K562 (cell line): ENCODE results near the gene TPO.

Experiments used
- FOSL1 ChIP-seq: fragments of 200-800 bp; sonication (Bioruptor generic); conservative IDR thresholded peaks from 2 replicates; pipeline ENCODE4 v1.6.1; 2016; ENCODE audit warnings: missing genetic modification characterization, missing compliant biosample characterization
- HINFP ChIP-seq: fragments of 450-650 bp; conservative IDR thresholded peaks from 2 replicates; pipeline ENCODE4 v1.6.1; 2016; ENCODE audit warnings: missing genetic modification characterization, low read depth, mild to moderate bottlenecking, control low read depth, missing compliant biosample characterization
- ID3 ChIP-seq, 2 experiments: fragments of 250-450 bp in 1 of 2; fragments of 450-650 bp in 1 of 2; sonication (Bioruptor Pico) in 1 of 2; IDR thresholded peaks; 2 replicates each; pipeline versions ENCODE4 v1.6.1 to v1.8.0; 2016 to 2021; ENCODE audit warnings: mild to moderate bottlenecking in 2 of 2, moderate library complexity in 2 of 2, missing compliant biosample characterization in 1 of 2, missing genetic modification characterization in 1 of 2
- REST ChIP-seq, 2 experiments: fragments of 450-650 bp; formaldehyde crosslinking in 1 of 2; IDR thresholded peaks; 2 replicates each; pipeline versions ENCODE4 v1.4.0 to v1.6.1; 2014 to 2020; ENCODE audit warnings: mild to moderate bottlenecking in 2 of 2, borderline replicate concordance in 1 of 2, low read depth in 1 of 2
- RFX5 ChIP-seq: IDR thresholded peaks from 2 replicates; pipeline ENCODE4 v1.6.1; 2011; ENCODE audit warnings: low read depth, mild to moderate bottlenecking, improper control_type of control experiment, low read length
- ZNF512 ChIP-seq: IDR thresholded peaks from 2 replicates; pipeline ENCODE4 v1.6.1; 2016; ENCODE audit warnings: missing genetic modification characterization, missing compliant biosample characterization
- ZNF561 ChIP-seq: fragments of 450-650 bp; formaldehyde crosslinking; conservative IDR thresholded peaks from 2 replicates; pipeline ENCODE4 v1.4.0; 2020; ENCODE audit warnings: mild to moderate bottlenecking, moderate library complexity
- TF ChIP-seq, protein P1 (sequence below), 3 experiments: IDR thresholded peaks in 2 of 3; conservative IDR thresholded peaks in 1 of 3; 2 replicates each; pipeline ENCODE4 v1.5.1; 2011 to 2012; ENCODE audit warnings: low read length in 3 of 3, mild to moderate bottlenecking in 3 of 3, control low read depth in 2 of 3, improper control_type of control experiment in 1 of 3, inconsistent platforms in 1 of 3, low read depth in 1 of 3, mixed read lengths in 1 of 3, moderate library complexity in 1 of 3; ENCODE audit not compliant: insufficient read depth in 2 of 3
- TF ChIP-seq, protein P2 (sequence below), 2 experiments: fragments of 450-650 bp; conservative IDR thresholded peaks; 2 replicates each; pipeline ENCODE4 v1.6.1; 2017; ENCODE audit warnings: mild to moderate bottlenecking in 2 of 2, moderate library complexity in 2 of 2

DNA sequence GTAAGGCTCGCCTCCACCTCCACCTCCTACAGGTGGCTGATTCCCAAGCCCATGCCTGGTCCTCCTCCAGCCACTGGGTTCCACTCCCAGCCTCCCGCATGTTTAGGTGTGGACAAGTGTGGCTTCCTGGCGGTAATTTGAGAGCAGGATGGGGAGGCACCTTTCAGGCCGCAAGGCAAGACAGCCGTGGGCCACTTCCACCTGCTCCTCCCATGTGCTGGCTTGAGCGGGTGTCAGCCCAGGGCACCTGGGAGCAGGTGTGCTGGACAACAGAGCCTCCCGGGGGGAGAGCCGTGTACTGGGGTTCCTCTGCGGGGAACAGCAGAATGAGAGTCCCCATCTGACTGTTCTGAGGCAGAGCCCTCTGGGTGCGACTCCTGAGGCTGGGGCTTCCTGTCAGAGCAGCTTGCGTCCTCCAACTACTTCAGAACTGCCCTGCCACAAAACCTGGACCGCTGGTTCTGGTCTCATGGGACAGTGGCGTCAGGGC lies 83.9 kb downstream of the TPO start:
- no peak for TF ChIP-seq HINFP
- no peak for TF ChIP-seq ID3 (CRISPR knock-in tag; IDR thresholded peaks at IDR 0.05)
- TF ChIP-seq ID3 (tag; IDR thresholded peaks at IDR 0.05): no peak
- no peak for TF ChIP-seq ZNF561 (CRISPR knock-in tag)
- TF ChIP-seq FOSL1 (tag): no peak
- no peak for TF ChIP-seq RFX5
- TF ChIP-seq, protein P1, sequence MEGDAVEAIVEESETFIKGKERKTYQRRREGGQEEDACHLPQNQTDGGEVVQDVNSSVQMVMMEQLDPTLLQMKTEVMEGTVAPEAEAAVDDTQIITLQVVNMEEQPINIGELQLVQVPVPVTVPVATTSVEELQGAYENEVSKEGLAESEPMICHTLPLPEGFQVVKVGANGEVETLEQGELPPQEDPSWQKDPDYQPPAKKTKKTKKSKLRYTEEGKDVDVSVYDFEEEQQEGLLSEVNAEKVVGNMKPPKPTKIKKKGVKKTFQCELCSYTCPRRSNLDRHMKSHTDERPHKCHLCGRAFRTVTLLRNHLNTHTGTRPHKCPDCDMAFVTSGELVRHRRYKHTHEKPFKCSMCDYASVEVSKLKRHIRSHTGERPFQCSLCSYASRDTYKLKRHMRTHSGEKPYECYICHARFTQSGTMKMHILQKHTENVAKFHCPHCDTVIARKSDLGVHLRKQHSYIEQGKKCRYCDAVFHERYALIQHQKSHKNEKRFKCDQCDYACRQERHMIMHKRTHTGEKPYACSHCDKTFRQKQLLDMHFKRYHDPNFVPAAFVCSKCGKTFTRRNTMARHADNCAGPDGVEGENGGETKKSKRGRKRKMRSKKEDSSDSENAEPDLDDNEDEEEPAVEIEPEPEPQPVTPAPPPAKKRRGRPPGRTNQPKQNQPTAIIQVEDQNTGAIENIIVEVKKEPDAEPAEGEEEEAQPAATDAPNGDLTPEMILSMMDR (IDR thresholded peaks at IDR 0.05 in 2 of 3, conservative IDR thresholded peaks at IDR 0.05 in 1 of 3; ENCODE audit: insufficient read depth in 2 of 3, low read depth in 1 of 3, low read length in 3 of 3): no peak
- TF ChIP-seq, protein P2, sequence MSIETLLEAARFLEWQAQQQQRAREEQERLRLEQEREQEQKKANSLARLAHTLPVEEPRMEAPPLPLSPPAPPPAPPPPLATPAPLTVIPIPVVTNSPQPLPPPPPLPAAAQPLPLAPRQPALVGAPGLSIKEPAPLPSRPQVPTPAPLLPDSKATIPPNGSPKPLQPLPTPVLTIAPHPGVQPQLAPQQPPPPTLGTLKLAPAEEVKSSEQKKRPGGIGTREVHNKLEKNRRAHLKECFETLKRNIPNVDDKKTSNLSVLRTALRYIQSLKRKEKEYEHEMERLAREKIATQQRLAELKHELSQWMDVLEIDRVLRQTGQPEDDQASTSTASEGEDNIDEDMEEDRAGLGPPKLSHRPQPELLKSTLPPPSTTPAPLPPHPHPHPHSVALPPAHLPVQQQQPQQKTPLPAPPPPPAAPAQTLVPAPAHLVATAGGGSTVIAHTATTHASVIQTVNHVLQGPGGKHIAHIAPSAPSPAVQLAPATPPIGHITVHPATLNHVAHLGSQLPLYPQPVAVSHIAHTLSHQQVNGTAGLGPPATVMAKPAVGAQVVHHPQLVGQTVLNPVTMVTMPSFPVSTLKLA (conservative IDR thresholded peaks at IDR 0.05): no peak
- no peak for TF ChIP-seq ZNF512 (tag)
- TF ChIP-seq REST (IDR thresholded peaks at IDR 0.05; ENCODE audit: borderline replicate concordance): no peak
- no peak for TF ChIP-seq REST (CRISPR knock-in tag; IDR thresholded peaks at IDR 0.05; ENCODE audit: low read depth)
